SIG-M5 treated with dmso at 0.1 percent for 504 hours (cell line): ENCODE results near the gene OXSR1.

Experiments
- DNase-seq: peaks from one replicate; lab custom pipeline; 2025; ENCODE audit not compliant: unreplicated experiment; lab: John Stamatoyannopoulos, UW

The OXSR1 gene

GRCh38 chr3:38164952-38165721 is at the start of gene OXSR1:
OXSR1 (plus strand) TSS chr3:38165537; CDS start chr3:38165877, 340 bp downstream.
- peak; percentile 100 for DNase-seq

- DNase-seq = no peak
These were observed 49.5 kb upstream of the OXSR1 start for GRCh38 chr3:38115645-38116427.

- DNase-seq = no peak
These were observed 48.7 kb upstream of the OXSR1 start for GRCh38 chr3:38116471-38117162.

GRCh38 chr3:38117163-38117716 is 48.1 kb upstream of the OXSR1 start:
- no peak for DNase-seq

- DNase-seq = peak; percentile 72
These were observed 47.5 kb upstream of the OXSR1 start for GRCh38 chr3:38117748-38118420.

- DNase-seq = no peak
These were observed 46.7 kb upstream of the OXSR1 start for GRCh38 chr3:38118421-38119247.

GRCh38 chr3:38119248-38119544 is 46.1 kb upstream of the OXSR1 start:
- no peak for DNase-seq

- DNase-seq = no peak
These were observed 45.3 kb upstream of the OXSR1 start for GRCh38 chr3:38119821-38120692.

GRCh38 chr3:38120693-38121450 is 44.5 kb upstream of the OXSR1 start:
- no peak for DNase-seq

- DNase-seq = no peak
These were observed 43.9 kb upstream of the OXSR1 start for GRCh38 chr3:38121451-38121831.

GRCh38 chr3:38121832-38122461 is 43.4 kb upstream of the OXSR1 start:
- DNase-seq = no peak

GRCh38 chr3:38122712-38123290 is 42.5 kb upstream of the OXSR1 start:
- no peak for DNase-seq

GRCh38 chr3:38124324-38125122 is 40.8 kb upstream of the OXSR1 start:
- no peak for DNase-seq

- no peak for DNase-seq
These were observed 39.8 kb upstream of the OXSR1 start for GRCh38 chr3:38125305-38126120.

GRCh38 chr3:38126121-38126892 is 39.0 kb upstream of the OXSR1 start:
- no peak for DNase-seq
